GM18498 (cell line): ENCODE results near the gene TMEM128.
"Not testable (repeated sequence)": the region's sequence is repeated elsewhere in the genome, so short reads cannot be mapped to it uniquely, and the experiment has no call there.

Source experiments
- ATAC-seq: cut with Tn5 transposase; IDR thresholded peaks from one replicate; pipeline ENCODE4 v1.9.1; 2021; ENCODE audit warnings: mild to moderate bottlenecking, moderate library complexity; ENCODE audit not compliant: unreplicated experiment

TMEM128 gene

GRCh38 chr4:4248029-4248884, at the start of gene TMEM128:
TMEM128 (minus strand) TSS chr4:4248223; CDS start chr4:4248202, 21 bp downstream.
- ATAC-seq = peak; percentile 96

GRCh38 chr4:4296283-4296846, 48.3 kb upstream of the TMEM128 start:
- ATAC-seq = no peak

- no peak for ATAC-seq
These were observed 45.3 kb upstream of the TMEM128 start for GRCh38 chr4:4293279-4293678.

- ATAC-seq = peak; percentile 90
These were observed 42.2 kb upstream of the TMEM128 start, which contains the start of the genes LYAR and ZBTB49 for GRCh38 chr4:4289941-4290850. LYAR (minus strand) TSS chr4:4290154; CDS start chr4:4283742, 6,412 bp downstream. ZBTB49 (plus strand) TSS chr4:4290251; CDS start chr4:4299946, 9,695 bp downstream.

- ATAC-seq = peak; percentile 22
These were observed 41.5 kb upstream of the TMEM128 start for GRCh38 chr4:4289597-4289940.

- no peak for ATAC-seq
These were observed 41.0 kb upstream of the TMEM128 start for GRCh38 chr4:4289055-4289454.

GRCh38 chr4:4288098-4288497, 40.1 kb upstream of the TMEM128 start:
- no peak for ATAC-seq

GRCh38 chr4:4284827-4285618, 37.0 kb upstream of the TMEM128 start:
- no peak for ATAC-seq

- ATAC-seq = no peak
These were observed 33.8 kb upstream of the TMEM128 start for GRCh38 chr4:4281787-4282186.

- ATAC-seq = no peak
These were observed 29.5 kb upstream of the TMEM128 start for GRCh38 chr4:4277531-4277930.

GRCh38 chr4:4274226-4274625, 26.2 kb upstream of the TMEM128 start:
- no peak for ATAC-seq

- ATAC-seq = no peak
These were observed 23.9 kb upstream of the TMEM128 start for GRCh38 chr4:4271912-4272311.

GRCh38 chr4:4270529-4270928, 22.5 kb upstream of the TMEM128 start:
- no peak for ATAC-seq

GRCh38 chr4:4269856-4270255, 21.8 kb upstream of the TMEM128 start:
- ATAC-seq = no peak

- ATAC-seq = no peak
These were observed 21.3 kb upstream of the TMEM128 start for GRCh38 chr4:4269331-4269731.

GRCh38 chr4:4268776-4269175, 20.8 kb upstream of the TMEM128 start:
- no peak for ATAC-seq

- ATAC-seq = no peak
These were observed 20.0 kb upstream of the TMEM128 start for GRCh38 chr4:4267981-4268380.

GRCh38 chr4:4260185-4260751, 12.2 kb upstream of the TMEM128 start:
- no peak for ATAC-seq

GRCh38 chr4:4259484-4260100, 11.6 kb upstream of the TMEM128 start:
- ATAC-seq = no peak

GRCh38 chr4:4257705-4258104, 9.7 kb upstream of the TMEM128 start:
- not testable (repeated sequence) for ATAC-seq
